HG03469 (cell line): ENCODE data around the gene ASCC3.
A peak's percentile ranks its signal among the peaks of the same experiment; 100 is the strongest.

Source experiments
- ATAC-seq: cut with Tn5 transposase; IDR thresholded peaks from one replicate; pipeline ENCODE4 v1.9.1; 2021; ENCODE audit warnings: mild to moderate bottlenecking, moderate library complexity, moderate number of reproducible peaks; ENCODE audit not compliant: unreplicated experiment

Gene ASCC3

GRCh38 chr6:100512203-100512862 lies 368.8 kb downstream of the ASCC3 start:
- no peak for ATAC-seq

GRCh38 chr6:100509101-100509500 lies 372.0 kb downstream of the ASCC3 start:
- ATAC-seq, result no peak

GRCh38 chr6:100506651-100507050 lies 374.5 kb downstream of the ASCC3 start:
- no peak for ATAC-seq

DNA sequence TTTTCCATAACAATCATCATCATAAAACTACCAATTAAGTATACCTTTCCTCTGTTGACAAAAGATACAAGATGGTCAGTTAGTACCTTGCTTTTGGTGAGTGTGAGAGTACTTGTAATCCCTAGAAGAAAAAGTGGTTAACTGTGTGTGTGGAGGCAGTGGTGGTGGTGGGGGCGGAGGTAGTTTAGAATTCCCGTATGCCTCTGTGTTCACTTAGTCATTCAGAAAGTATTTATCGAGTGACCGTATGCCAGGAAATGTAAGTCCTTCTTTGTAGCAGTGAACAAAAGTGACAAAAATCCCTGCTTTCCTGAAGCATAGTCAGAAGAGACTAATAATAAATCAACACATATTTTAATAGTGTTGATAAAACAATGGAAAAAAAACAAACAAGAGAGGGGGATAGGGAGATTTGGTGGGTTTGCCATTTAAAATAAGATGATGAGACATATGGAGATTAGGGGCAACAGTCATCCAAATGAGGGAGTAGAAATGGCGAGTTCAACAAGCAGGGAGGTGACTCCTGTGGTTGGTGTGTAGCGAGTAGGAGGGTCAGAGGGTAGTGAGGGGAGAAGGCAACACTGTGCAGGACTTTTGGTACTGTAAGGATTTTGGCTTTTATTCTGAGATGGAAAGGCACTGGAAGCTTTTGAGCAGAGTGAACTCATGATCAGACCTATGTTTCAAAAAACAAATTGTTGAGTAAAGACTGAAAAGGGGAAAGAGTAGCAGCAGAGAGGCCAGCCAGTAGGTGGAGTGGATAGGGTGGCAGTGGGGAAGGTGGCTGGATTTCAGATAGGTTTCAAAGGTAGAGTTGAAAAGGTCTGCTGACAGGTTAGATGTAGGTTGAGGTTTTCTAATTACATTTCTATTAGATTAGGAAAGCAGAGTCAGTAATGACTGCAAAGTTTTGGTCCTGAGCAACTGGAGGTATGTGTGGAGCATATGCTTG lies 376.1 kb downstream of the ASCC3 start:
- ATAC-seq, result no peak

DNA sequence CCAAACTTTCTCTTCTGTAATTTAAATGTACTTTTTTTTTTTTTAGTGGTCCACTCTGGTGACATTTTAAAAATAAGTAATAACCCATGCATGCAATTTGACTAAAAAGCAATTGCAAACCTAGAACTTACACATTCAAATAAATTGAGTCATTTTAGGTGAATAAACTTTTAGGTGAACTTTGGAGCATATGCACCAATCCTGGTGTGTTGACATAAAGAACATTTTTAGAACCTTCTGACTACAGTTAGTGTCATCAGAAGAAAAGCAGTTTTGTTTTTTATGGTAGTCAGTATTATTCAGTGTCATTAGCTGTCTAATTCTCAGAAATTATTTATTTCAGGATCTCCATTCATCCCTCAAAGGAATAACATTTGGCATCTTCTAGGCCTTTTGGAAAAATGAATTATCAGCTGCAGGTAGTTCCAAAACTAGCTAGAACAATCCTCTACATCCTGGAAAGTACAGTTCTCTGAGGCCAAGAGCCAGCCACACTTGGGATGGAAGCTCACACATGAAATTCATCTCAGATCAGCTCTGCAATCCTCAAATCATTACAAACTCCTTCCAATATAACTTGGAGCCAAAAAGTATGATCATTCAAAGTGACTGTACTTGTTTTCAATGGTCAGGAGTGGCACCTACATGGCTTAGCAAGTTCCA lies 378.0 kb downstream of the ASCC3 start:
- ATAC-seq, result no peak

GRCh38 chr6:100493206-100493888 lies 387.8 kb downstream of the ASCC3 start:
- no peak for ATAC-seq

DNA sequence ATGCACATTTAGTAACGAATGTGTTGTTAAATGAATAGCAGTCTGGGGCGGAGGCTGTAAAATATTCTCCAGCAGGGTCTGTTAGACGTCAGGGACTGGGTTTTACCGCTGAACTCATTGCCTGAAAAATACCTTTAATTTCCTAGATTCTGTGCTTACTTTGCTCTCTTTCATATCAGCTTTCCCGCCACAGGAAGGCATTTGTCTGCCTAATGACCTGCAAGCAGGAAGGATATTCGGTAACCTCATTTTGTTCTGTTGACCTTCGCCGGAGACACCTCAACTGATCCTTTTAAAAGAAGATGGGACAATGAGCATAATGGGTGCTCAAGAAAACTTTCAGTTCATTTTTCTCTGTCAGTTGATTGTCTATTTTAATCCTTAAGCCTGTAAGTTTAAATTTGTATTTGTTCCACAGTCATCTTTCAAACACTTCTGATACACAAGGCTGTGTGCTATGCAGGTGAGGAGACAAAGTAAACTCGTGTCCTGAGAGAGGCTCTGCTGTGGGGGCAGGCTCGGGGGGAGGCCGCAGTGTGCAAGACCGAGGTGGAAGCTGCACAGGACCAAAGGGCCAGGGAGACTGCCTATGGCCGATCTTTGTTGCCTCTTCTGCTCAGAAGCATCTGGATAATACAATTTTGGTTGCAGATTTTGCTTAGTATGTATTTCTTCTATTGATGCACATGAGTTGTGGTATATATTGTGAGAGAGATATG lies 389.0 kb downstream of the ASCC3 start:
- no peak for ATAC-seq

DNA sequence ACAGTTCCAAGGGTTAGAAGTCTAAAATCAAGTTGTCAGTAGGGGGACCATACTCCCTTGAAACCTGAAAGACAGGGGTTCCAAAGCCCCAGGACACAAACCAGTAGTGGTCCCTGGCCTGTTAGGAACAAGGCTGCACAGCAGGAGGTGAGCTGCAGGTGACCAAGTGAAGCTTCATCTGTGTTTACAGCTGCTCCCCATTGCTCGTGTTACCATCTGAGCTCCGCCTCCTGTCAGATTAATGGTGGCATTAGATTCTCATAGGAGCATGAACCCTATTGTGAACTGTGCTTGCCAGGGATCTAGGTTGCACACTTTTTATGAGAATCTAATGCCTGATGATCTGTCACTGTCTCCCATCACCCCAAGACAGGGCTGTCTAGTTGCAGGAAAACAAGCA lies 391.1 kb downstream of the ASCC3 start:
- no peak for ATAC-seq

- no peak for ATAC-seq
Observed at GRCh38 chr6:100488244-100488643, 392.9 kb downstream of the ASCC3 start.

DNA sequence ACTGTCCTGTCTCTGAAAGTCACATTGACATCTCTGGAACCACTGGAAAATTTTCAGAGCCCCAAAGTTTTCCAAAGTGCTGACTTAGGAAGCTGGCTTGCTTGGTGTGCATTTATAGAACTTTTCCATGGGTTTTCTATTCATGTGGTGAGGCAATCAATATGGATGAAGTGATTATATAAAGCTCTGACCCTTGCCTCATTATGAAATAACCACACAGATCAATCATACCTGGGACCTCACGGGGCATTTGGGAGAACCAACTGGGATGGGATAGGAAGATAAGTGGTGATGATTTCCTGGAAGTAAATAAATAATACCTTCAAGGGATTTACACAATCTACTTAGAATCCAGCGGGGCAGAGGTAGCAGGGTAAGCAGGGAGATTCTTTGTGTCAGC lies 393.5 kb downstream of the ASCC3 start:
- ATAC-seq, result no peak

GRCh38 chr6:100485268-100485667 lies 395.9 kb downstream of the ASCC3 start:
- no peak for ATAC-seq

- no peak for ATAC-seq
Observed at GRCh38 chr6:100484474-100484873, 396.7 kb downstream of the ASCC3 start.

- ATAC-seq, result no peak
Observed at GRCh38 chr6:100482698-100483097, 398.4 kb downstream of the ASCC3 start.

DNA sequence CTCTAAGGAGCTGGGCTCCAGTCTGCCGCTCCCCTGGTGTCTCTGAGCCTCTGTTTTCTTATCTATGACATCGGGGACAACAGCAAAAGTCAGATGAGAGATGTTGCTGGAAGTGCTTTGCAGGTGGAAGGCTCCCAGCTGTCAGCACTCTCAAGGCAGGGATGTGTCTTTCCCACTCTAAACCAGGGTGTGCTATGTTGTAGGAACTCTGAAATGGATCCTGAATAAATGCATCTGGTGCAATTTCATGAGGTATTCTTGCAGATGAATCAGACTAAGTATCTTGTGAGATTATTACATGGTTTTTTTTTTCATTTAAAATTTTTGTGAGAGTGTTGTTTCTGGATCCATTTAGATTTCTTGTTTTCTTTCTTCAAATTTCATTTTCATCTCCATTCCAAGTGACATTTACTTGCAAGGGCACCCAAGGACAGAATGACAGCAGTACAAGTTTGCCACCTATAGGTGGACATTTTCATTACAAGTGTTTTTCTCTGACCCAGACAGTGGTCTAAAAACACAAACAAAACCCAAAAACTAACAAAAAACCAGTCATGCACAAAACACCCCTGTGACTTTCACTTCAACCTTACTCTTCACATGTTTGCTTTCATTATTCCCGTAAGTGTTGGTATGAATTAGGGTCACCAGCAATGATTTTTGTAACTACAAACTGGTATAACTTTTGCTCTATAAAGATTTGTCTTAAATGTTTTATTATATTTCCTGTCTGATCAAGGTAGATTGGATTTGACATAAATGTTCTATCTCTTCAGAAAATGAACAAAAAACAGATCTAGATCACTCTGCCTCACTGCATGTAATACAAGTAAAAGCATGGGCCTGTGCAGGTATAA lies 401.7 kb downstream of the ASCC3 start:
- ATAC-seq, result peak; percentile 37

GRCh38 chr6:100475554-100476320 lies 405.4 kb downstream of the ASCC3 start:
- peak; percentile 73 for ATAC-seq

GRCh38 chr6:100473182-100473581 lies 407.9 kb downstream of the ASCC3 start:
- ATAC-seq, result no peak

DNA sequence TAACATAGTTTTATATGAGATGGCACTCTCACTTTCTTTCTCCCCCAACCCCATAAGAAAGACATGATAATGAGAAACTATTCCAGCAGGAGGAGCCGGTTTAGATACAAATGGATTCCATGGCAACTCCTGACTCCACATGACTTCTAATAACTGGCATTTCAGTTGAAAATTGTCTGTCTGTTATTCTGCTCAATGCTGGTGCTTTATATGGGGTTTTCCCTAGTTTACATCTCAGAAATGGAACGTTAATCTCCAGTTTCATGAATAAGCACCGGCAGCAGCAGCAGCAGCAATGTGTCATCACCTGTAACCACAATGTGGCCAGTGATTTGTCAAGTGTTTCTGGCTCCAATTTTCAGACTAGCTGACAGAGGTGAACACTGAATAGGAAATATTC lies 408.5 kb downstream of the ASCC3 start:
- ATAC-seq, result peak; percentile 90

DNA sequence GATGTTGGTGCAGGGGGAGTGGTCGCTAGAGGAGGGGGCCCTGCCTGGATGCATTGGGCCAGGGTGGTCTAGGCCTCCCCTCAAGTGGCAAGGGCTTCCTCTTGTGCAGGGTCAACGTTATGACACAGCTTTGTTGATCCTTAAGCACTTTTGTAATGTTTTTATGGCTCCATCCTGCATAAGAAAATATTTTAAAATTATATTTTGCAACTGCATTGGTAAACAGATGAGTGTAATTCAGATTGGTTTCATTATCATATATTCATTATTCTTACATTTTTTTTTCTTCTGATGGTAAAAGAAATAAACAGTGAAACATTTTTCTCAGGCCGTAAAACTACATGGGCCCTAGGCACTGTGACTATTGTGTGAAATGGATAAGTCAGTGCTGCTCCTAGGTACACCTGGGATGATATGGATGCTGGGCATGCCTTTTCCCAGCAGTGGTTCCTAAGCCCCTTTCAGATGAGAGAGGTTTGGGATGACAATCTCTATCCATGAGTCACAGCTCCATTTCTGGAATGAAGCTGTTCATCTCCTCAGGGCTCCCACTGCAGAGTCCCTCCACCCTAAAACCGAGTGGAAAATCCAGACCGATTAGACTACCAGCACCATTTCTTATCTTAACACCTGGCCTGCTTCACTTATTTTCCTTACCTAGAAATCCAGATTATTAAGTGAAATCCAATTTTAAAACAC lies 410.6 kb downstream of the ASCC3 start:
- ATAC-seq, result no peak
